K562 (cell line): ENCODE results near the gene ELOF1. TPM values are rescaled to one million over a fixed set of nuclear protein-coding genes. Genes with fewer than 3 reads are reported as not detected.

ENCODE experiments used
- ATF7 ChIP-seq: fragments of 450-650 bp; IDR thresholded peaks from 2 replicates; pipeline ENCODE4 v1.7.1; 2014; ENCODE audit warnings: mild to moderate bottlenecking, moderate library complexity
- EP400 ChIP-seq: fragments of 450-650 bp; IDR thresholded peaks from 2 replicates; pipeline ENCODE4 v1.6.1; 2017; ENCODE audit warnings: antibody characterized with exemption, mild to moderate bottlenecking, moderate library complexity
- MTF1 ChIP-seq: fragments of 250-450 bp; sonication (Bioruptor Pico); IDR thresholded peaks from 2 replicates; pipeline ENCODE4 v1.9.0; 2021; ENCODE audit warnings: moderate library complexity, mild to moderate bottlenecking, inconsistent platforms, borderline replicate concordance
- NFIC ChIP-seq: fragments of 450-650 bp; IDR thresholded peaks from 2 replicates; pipeline ENCODE4 v1.6.1; 2017; ENCODE audit warnings: mild to moderate bottlenecking, inconsistent platforms
- RAD21 ChIP-seq, 2 experiments: fragments of 250-450 bp in 1 of 2; fragments of 450-650 bp in 1 of 2; sonication (Bioruptor Pico) in 1 of 2; formaldehyde crosslinking in 1 of 2; IDR thresholded peaks in 1 of 2; conservative IDR thresholded peaks in 1 of 2; 2 replicates each; pipeline versions ENCODE4 v1.4.0 to v1.8.0; 2020 to 2022; ENCODE audit warnings: mild to moderate bottlenecking in 2 of 2, moderate library complexity in 1 of 2
- RFX1 ChIP-seq: fragments of 450-650 bp; IDR thresholded peaks from 2 replicates; pipeline ENCODE4 v1.6.1; 2016; ENCODE audit warnings: mild to moderate bottlenecking, moderate library complexity
- ZNF431 ChIP-seq: sonication (generic); formaldehyde crosslinking; IDR thresholded peaks from 2 replicates; pipeline ENCODE4 v1.8.0; 2022; ENCODE audit warnings: mild to moderate bottlenecking, missing genetic modification reagents
- polyA plus RNA-seq, 8 experiments: library from polyadenylated mRNA; depleted of rRNA in 4 of 8; stranded (reverse) in 5 of 8; unstranded in 3 of 8; fragments of >200 nt; fragmentation: Nextera tagmentation in 2 of 8; fragmentation: Illumina TruSeq in 1 of 8; extraction: Ambion mirVana in 2 of 8; extraction: Trizol in 1 of 8; gene quantifications; 2 replicates each; pipeline versions ENCODE4 v1.2.1 to v1.2.3, GENCODE V29; 2011 to 2014; ENCODE audit warnings: inconsistent platforms in 1 of 8, missing spikeins in 1 of 8
- total RNA-seq, 7 experiments: library from RNA; depleted of rRNA in 6 of 7; stranded (reverse); fragments of >200 nt in 6 of 7; fragmentation: Illumina TruSeq in 2 of 7; extraction: Trizol in 2 of 7; gene quantifications; 2 replicates each; pipeline versions ENCODE4 v1.2.1 to v1.2.3, GENCODE V29; 2011 to 2021; ENCODE audit warnings: low replicate concordance in 1 of 7
- TF ChIP-seq, protein P1 (sequence below): fragments of 250-450 bp; sonication (Bioruptor Pico); IDR thresholded peaks from 2 replicates; pipeline ENCODE4 v1.8.0; 2021; ENCODE audit warnings: borderline replicate concordance, mild to moderate bottlenecking, moderate library complexity; ENCODE audit not compliant: poor library complexity, severe bottlenecking
- TF ChIP-seq, protein P2 (sequence below): fragments of 250-450 bp; sonication (Bioruptor Pico); IDR thresholded peaks from 2 replicates; pipeline ENCODE4 v1.8.0; 2022; ENCODE audit warnings: inconsistent platforms
- TF ChIP-seq, protein P3 (sequence below), 2 experiments: IDR thresholded peaks; 2 replicates each; pipeline ENCODE4 v1.6.1; 2011; ENCODE audit warnings: borderline replicate concordance in 1 of 2, control low read depth in 1 of 2, low read depth in 1 of 2, low read length in 1 of 2, mild to moderate bottlenecking in 1 of 2, mixed read lengths in 1 of 2, moderate library complexity in 1 of 2; ENCODE audit not compliant: insufficient read depth in 1 of 2, insufficient read length in 1 of 2, poor library complexity in 1 of 2, severe bottlenecking in 1 of 2; ENCODE audit errors: extremely low read depth in 1 of 2
- TF ChIP-seq, protein P4 (sequence below), 2 experiments: IDR thresholded peaks in 1 of 2; conservative IDR thresholded peaks in 1 of 2; 2 replicates each; pipeline ENCODE4 v1.6.1; 2016; ENCODE audit warnings: low read depth in 2 of 2, mild to moderate bottlenecking in 1 of 2, missing compliant biosample characterization in 1 of 2, missing genetic modification characterization in 1 of 2, moderate library complexity in 1 of 2
- TF ChIP-seq, protein P5 (sequence below): sonication (generic); formaldehyde crosslinking; IDR thresholded peaks from 2 replicates; pipeline ENCODE4 v1.8.0; 2023; ENCODE audit warnings: missing genetic modification reagents, mild to moderate bottlenecking, borderline replicate concordance

Gene ELOF1
- total and polyA plus RNA-seq, 9 of the 15 experiments (the other 6 are each of a cell fraction or from before 2014, with no cell fraction given), result 16.7 to 147 (median 74.2) TPM

DNA sequence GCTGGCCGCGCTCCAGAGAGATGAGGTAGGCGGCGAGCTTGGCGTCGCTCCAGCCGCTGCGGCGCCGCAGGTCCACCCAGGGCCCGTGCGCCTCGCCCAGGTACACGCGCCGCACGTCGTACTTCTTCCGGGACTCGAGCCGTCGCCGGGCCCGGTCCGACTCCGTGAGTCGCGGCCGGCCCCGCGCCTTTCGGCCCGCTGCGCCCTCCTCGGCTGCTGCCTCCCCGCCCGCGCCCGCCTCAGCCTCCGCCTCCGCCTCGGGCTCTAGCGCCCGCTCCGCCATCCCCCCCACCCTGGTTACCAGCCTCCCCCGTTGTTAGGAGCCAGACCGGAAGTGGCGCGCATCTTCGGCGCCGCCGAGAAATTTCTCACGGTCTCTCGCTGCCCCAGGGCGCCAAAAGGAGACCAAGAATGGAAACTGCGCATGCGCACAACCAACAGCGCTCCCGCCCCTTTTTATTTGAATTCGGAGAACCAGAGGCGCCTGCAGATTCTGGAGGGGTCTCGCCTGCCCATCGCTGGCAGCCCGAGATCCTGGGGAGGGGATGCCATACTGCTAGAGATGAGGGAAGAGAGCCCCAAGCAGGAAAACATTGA lies 53.4 kb downstream of the ELOF1 start, which contains the start of gene ZNF653 (continued):
- TF ChIP-seq EP400 (peak; percentile 56; the same call in 1 of the 2 replicates), RAD21 (CRISPR knock-in tag; conservative IDR thresholded peaks at IDR 0.05 in 1 of 2, IDR thresholded peaks at IDR 0.05 in 1 of 2) (no peak), ZNF431 (CRISPR knock-in tag) (peak; percentile 57), NFIC (peak; percentile 92), MTF1 (no peak), ATF7 (0 out of 2 replicates have a peak, but pooled peaks have one; percentile 36), RFX1 (peak; percentile 88)
- TF ChIP-seq, protein P1, sequence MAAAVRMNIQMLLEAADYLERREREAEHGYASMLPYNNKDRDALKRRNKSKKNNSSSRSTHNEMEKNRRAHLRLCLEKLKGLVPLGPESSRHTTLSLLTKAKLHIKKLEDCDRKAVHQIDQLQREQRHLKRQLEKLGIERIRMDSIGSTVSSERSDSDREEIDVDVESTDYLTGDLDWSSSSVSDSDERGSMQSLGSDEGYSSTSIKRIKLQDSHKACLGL (CRISPR knock-in tag), result no peak
- TF ChIP-seq, protein P2, sequence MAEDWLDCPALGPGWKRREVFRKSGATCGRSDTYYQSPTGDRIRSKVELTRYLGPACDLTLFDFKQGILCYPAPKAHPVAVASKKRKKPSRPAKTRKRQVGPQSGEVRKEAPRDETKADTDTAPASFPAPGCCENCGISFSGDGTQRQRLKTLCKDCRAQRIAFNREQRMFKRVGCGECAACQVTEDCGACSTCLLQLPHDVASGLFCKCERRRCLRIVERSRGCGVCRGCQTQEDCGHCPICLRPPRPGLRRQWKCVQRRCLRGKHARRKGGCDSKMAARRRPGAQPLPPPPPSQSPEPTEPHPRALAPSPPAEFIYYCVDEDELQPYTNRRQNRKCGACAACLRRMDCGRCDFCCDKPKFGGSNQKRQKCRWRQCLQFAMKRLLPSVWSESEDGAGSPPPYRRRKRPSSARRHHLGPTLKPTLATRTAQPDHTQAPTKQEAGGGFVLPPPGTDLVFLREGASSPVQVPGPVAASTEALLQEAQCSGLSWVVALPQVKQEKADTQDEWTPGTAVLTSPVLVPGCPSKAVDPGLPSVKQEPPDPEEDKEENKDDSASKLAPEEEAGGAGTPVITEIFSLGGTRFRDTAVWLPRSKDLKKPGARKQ (CRISPR knock-in tag), result no peak
- TF ChIP-seq, protein P3, sequence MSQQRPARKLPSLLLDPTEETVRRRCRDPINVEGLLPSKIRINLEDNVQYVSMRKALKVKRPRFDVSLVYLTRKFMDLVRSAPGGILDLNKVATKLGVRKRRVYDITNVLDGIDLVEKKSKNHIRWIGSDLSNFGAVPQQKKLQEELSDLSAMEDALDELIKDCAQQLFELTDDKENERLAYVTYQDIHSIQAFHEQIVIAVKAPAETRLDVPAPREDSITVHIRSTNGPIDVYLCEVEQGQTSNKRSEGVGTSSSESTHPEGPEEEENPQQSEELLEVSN (IDR thresholded peaks at IDR 0.05; ENCODE audit: borderline replicate concordance in 1 of 2, extremely low read depth in 1 of 2, insufficient read depth in 1 of 2, insufficient read length in 1 of 2, low read depth in 1 of 2, low read length in 1 of 2, poor library complexity in 1 of 2, severe bottlenecking in 1 of 2), result peak in 1 of 2 experiments; percentile 30
- TF ChIP-seq, protein P4, sequence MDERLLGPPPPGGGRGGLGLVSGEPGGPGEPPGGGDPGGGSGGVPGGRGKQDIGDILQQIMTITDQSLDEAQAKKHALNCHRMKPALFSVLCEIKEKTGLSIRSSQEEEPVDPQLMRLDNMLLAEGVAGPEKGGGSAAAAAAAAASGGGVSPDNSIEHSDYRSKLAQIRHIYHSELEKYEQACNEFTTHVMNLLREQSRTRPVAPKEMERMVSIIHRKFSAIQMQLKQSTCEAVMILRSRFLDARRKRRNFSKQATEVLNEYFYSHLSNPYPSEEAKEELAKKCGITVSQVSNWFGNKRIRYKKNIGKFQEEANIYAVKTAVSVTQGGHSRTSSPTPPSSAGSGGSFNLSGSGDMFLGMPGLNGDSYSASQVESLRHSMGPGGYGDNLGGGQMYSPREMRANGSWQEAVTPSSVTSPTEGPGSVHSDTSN (CRISPR knock-in tag; IDR thresholded peaks at IDR 0.05; ENCODE audit: low read depth), result no peak
- TF ChIP-seq, protein P4 (tag; conservative IDR thresholded peaks at IDR 0.05; ENCODE audit: low read depth), result no peak
- TF ChIP-seq, protein P5, sequence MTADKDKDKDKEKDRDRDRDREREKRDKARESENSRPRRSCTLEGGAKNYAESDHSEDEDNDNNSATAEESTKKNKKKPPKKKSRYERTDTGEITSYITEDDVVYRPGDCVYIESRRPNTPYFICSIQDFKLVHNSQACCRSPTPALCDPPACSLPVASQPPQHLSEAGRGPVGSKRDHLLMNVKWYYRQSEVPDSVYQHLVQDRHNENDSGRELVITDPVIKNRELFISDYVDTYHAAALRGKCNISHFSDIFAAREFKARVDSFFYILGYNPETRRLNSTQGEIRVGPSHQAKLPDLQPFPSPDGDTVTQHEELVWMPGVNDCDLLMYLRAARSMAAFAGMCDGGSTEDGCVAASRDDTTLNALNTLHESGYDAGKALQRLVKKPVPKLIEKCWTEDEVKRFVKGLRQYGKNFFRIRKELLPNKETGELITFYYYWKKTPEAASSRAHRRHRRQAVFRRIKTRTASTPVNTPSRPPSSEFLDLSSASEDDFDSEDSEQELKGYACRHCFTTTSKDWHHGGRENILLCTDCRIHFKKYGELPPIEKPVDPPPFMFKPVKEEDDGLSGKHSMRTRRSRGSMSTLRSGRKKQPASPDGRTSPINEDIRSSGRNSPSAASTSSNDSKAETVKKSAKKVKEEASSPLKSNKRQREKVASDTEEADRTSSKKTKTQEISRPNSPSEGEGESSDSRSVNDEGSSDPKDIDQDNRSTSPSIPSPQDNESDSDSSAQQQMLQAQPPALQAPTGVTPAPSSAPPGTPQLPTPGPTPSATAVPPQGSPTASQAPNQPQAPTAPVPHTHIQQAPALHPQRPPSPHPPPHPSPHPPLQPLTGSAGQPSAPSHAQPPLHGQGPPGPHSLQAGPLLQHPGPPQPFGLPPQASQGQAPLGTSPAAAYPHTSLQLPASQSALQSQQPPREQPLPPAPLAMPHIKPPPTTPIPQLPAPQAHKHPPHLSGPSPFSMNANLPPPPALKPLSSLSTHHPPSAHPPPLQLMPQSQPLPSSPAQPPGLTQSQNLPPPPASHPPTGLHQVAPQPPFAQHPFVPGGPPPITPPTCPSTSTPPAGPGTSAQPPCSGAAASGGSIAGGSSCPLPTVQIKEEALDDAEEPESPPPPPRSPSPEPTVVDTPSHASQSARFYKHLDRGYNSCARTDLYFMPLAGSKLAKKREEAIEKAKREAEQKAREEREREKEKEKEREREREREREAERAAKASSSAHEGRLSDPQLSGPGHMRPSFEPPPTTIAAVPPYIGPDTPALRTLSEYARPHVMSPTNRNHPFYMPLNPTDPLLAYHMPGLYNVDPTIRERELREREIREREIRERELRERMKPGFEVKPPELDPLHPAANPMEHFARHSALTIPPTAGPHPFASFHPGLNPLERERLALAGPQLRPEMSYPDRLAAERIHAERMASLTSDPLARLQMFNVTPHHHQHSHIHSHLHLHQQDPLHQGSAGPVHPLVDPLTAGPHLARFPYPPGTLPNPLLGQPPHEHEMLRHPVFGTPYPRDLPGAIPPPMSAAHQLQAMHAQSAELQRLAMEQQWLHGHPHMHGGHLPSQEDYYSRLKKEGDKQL (CRISPR knock-in tag), result no peak
